ENCODE data around the gene PYGB.

DNA sequence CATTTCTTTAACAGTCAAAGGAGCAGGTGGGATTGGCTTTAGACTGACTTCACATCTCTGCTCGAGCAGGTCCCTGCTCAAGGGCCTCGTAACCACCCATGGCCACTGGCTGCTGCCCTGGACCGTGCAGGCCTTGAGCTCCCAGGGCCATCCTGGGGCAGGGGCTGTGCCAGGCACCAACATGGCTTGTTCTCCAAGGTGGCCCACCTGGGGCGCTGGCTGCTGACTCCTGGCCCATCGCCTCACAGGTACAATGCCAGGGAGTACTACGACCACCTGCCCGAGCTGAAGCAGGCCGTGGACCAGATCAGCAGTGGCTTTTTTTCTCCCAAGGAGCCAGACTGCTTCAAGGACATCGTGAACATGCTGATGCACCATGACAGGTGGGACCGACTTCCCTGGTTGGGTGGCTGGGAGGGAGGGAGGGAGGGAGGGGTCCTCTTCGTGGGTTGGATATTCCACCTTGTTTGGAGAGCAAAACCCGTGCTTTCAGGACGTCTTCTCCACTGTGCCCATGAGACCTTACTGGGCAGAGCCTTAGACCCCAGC lies 46.1 kb downstream of the PYGB start:
- TF ChIP-seq, protein P1, sequence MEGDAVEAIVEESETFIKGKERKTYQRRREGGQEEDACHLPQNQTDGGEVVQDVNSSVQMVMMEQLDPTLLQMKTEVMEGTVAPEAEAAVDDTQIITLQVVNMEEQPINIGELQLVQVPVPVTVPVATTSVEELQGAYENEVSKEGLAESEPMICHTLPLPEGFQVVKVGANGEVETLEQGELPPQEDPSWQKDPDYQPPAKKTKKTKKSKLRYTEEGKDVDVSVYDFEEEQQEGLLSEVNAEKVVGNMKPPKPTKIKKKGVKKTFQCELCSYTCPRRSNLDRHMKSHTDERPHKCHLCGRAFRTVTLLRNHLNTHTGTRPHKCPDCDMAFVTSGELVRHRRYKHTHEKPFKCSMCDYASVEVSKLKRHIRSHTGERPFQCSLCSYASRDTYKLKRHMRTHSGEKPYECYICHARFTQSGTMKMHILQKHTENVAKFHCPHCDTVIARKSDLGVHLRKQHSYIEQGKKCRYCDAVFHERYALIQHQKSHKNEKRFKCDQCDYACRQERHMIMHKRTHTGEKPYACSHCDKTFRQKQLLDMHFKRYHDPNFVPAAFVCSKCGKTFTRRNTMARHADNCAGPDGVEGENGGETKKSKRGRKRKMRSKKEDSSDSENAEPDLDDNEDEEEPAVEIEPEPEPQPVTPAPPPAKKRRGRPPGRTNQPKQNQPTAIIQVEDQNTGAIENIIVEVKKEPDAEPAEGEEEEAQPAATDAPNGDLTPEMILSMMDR (IDR thresholded peaks at IDR 0.05): no peak
- TF ChIP-seq POLR2A (IDR thresholded peaks at IDR 0.05): no peak
- TF ChIP-seq POLR2AphosphoS5 (IDR thresholded peaks at IDR 0.05; ENCODE audit: insufficient read depth in 1 of 2, low read depth in 1 of 2): no peak
